ENCODE measurements around the gene TMC1. TPM values are rescaled to one million over a fixed set of nuclear protein-coding genes. Genes with fewer than 3 reads are reported as not detected.

Gene TMC1
- total and polyA plus RNA-seq, 2 donors from 2014 or later, result 0.25 to 1.2 TPM

DNA sequence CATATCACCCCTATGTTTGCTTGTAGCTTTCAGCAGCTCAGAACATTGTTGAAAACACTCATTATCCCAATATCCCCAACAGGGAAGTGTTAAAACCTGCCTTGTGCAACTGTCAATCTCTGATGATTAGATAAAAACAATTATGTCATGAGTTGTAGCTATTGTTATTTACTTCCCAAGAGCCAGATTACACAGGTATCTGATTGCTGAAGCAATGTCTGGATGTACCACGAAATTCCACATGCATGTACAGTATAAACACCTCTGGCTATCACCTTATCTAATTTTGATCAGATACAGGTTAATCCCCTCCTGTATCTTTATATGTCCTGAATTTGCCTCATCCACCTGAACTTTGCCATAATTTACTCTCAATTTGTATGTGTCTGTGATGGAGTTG, 38.7 kb downstream of the TMC1 start:
- DNase-seq, result no peak
- H3K9ac ChIP-seq (ENCODE audit: low read length in 3 of 3), result no peak overlapping the region
- no peaks in the 10 kb centered on the region for H3K36me3 ChIP-seq (ENCODE audit: control insufficient read depth in 2 of 3, insufficient read depth in 3 of 3, low read length in 3 of 3)
- H3K27me3 ChIP-seq (ENCODE audit: control insufficient read depth, insufficient read depth, low read length), result no peaks in the 10 kb centered on the region
- intact Hi-C loops (cut with DNase I), result no loop called here
- FAIRE-seq, result no peak
- no peaks in the 10 kb centered on the region for H3K9me3 ChIP-seq (ENCODE audit: control insufficient read depth in 2 of 3, insufficient read depth in 1 of 3, low read length in 3 of 3)
- TF ChIP-seq, protein P1, sequence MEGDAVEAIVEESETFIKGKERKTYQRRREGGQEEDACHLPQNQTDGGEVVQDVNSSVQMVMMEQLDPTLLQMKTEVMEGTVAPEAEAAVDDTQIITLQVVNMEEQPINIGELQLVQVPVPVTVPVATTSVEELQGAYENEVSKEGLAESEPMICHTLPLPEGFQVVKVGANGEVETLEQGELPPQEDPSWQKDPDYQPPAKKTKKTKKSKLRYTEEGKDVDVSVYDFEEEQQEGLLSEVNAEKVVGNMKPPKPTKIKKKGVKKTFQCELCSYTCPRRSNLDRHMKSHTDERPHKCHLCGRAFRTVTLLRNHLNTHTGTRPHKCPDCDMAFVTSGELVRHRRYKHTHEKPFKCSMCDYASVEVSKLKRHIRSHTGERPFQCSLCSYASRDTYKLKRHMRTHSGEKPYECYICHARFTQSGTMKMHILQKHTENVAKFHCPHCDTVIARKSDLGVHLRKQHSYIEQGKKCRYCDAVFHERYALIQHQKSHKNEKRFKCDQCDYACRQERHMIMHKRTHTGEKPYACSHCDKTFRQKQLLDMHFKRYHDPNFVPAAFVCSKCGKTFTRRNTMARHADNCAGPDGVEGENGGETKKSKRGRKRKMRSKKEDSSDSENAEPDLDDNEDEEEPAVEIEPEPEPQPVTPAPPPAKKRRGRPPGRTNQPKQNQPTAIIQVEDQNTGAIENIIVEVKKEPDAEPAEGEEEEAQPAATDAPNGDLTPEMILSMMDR (IDR thresholded peaks at IDR 0.05; ENCODE audit: borderline replicate concordance, extremely low read depth, insufficient read depth), result no peak
- H3K27ac ChIP-seq (ENCODE audit: low read depth in 2 of 2, low read length in 2 of 2), result no peak overlapping the region
- peaks cover 0 to 4% (median 2%) of the 10 kb centered on the region in 3 donors for H3K4me1 ChIP-seq (ENCODE audit: control insufficient read depth in 2 of 3, insufficient read depth in 2 of 3, low read depth in 1 of 3, low read length in 3 of 3)
- H3K4me3 ChIP-seq (ENCODE audit: low read length in 3 of 3), result no peak overlapping the region

DNA sequence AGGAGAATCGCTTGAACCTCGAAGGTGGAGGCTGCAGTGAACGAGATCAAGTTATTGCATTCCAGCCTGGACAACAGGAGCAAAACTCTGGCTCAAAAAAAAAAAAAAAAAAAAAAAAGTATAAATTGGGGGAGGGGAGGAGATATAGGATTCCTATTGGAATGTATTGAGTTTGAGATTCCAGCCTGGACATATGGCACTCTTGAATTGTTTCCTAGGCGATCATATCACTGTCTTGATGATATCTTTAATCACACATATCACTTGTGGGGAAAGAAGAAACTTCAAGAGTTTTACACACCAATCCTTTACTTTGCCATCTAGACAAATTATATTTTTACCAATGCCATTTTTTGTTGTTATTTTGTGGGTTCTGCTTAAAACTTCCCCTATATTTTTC, 42.4 kb downstream of the TMC1 start:
- intact Hi-C loops (cut with DNase I), result no loop called here
- FAIRE-seq, result no peak
- TF ChIP-seq, protein P1 (IDR thresholded peaks at IDR 0.05; ENCODE audit: borderline replicate concordance, extremely low read depth, insufficient read depth), result no peak

DNA sequence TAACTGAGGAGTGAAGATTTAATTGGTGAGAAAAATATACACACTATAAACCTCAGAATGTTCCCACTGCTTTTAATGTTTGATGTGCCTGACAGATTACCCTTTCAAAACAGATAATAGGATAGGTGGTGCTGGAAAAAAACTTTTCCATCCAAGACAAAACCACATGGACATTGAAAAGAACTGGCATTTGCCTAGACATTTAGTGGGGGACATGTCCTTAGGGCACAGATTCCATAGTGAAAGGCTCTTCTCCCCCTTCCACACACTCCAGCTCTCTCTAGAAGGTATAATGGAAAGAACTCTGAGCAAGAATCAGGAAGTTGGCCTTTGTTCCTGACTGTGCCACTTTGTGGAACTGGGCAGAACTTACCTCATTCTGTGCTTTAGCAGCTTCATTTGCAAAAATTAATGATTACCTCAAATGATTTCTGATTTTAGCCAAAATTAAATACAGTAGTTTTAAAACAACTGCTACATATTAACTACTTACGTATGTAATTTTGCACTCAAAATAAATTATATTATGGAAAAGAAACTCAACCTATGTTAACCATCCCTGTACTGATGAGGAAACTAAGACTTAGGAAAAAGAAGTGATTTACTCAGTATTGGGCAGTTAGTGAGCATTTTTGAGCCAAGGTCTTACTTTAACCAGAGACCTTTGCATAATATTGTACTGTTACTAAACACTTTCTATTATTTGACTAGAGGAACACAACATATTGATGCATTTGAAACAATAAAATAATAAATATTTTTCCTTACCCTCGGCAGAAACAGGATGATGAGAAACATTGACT, 43.3 kb downstream of the TMC1 start:
- Histone ChIP-seq H3K27ac (ENCODE audit: low read depth in 2 of 2, low read length in 2 of 2) (peak overlapping the region; percentile 84 to 90), H3K4me1 (ENCODE audit: control insufficient read depth in 2 of 3, insufficient read depth in 2 of 3, low read depth in 1 of 3, low read length in 3 of 3) (peaks cover 0 to 4% (median 0%) of the 10 kb centered on the region in 3 donors), H3K4me3 (ENCODE audit: low read length in 3 of 3) (no peak overlapping the region), H3K9me3 (ENCODE audit: control insufficient read depth in 2 of 3, insufficient read depth in 1 of 3, low read length in 3 of 3) (no peaks in the 10 kb centered on the region), H3K27me3 (ENCODE audit: control insufficient read depth, insufficient read depth, low read length) (no peaks in the 10 kb centered on the region), H3K9ac (ENCODE audit: low read length in 3 of 3) (peak overlapping the region in 1 of 3 donors; percentile 21), H3K36me3 (ENCODE audit: control insufficient read depth in 2 of 3, insufficient read depth in 3 of 3, low read length in 3 of 3) (no peaks in the 10 kb centered on the region)
- intact Hi-C loops (cut with DNase I), result no loop called here
- DNase-seq, result no peak
- FAIRE-seq, result peak; percentile 86
- TF ChIP-seq, protein P1 (IDR thresholded peaks at IDR 0.05; ENCODE audit: borderline replicate concordance, extremely low read depth, insufficient read depth), result no peak

More for the DNA sequence above, 42.4 kb downstream of the TMC1 start:
- Histone ChIP-seq H3K36me3 (ENCODE audit: control insufficient read depth in 2 of 3, insufficient read depth in 3 of 3, low read length in 3 of 3) (no peaks in the 10 kb centered on the region), H3K9me3 (ENCODE audit: control insufficient read depth in 2 of 3, insufficient read depth in 1 of 3, low read length in 3 of 3) (no peaks in the 10 kb centered on the region), H3K4me3 (ENCODE audit: low read length in 3 of 3) (no peak overlapping the region), H3K4me1 (ENCODE audit: control insufficient read depth in 2 of 3, insufficient read depth in 2 of 3, low read depth in 1 of 3, low read length in 3 of 3) (no peaks in the 10 kb centered on the region), H3K9ac (ENCODE audit: low read length in 3 of 3) (no peak overlapping the region), H3K27me3 (ENCODE audit: control insufficient read depth, insufficient read depth, low read length) (no peaks in the 10 kb centered on the region), H3K27ac (ENCODE audit: low read depth in 2 of 2, low read length in 2 of 2) (peak overlapping the region; percentile 84 to 90)
- DNase-seq, result no peak
